Endothelial cell of umbilical vein (primary cell): ENCODE results near the gene PLEKHH2. TPM values are rescaled to one million over a fixed set of nuclear protein-coding genes. Genes with fewer than 3 reads are reported as not detected.

Experiments
- BruUV-seq: library from RNA; stranded (reverse); fragments of 400-500 nt; replicated peaks from 2 replicates; lab custom pipeline; 2021; lab: Mats Ljungman, UMichigan
- CTCF ChIA-PET: fragments of 300-600, 350-600 bp; sonication (Branson Sonifier 250); formaldehyde crosslinking; loops from one replicate; lab custom pipeline; 2021; ENCODE audit warnings: antibody characterized with exemption, inconsistent platforms; lab: Charles Lee
- POLR2A ChIA-PET: fragments of 300-600, 350-600 bp; sonication (Branson Sonifier 250); formaldehyde crosslinking; loops from one replicate; lab custom pipeline; 2021; ENCODE audit warnings: antibody characterized with exemption, inconsistent platforms; lab: Charles Lee
- DNase-seq: peaks from one replicate; pipeline ENCODE4 v3.0.0-alpha.2; 2011; ENCODE audit warnings: low read depth, low spot score
- FAIRE-seq: peaks from 2 replicates; lab custom pipeline; 2011; peaks lifted over from hg19 to GRCh38; lab: Jason Lieb, UNC
- H2AFZ ChIP-seq: 2 replicates; pipeline ENCODE4 v1.6.0; 2012; ENCODE audit warnings: low read depth, low read length, control low read depth, inconsistent platforms
- H3K27ac ChIP-seq: 2 replicates; pipeline ENCODE4 v1.5.1; 2011; ENCODE audit warnings: low read depth, mild to moderate bottlenecking, control low read depth, low read length, moderate library complexity; ENCODE audit not compliant: insufficient read depth
- H3K27me3 ChIP-seq, 2 experiments: 2 replicates each; pipeline versions ENCODE4 v1.6.0 to v1.6.1; 2011; ENCODE audit warnings: low read length in 2 of 2, mixed read lengths in 1 of 2; ENCODE audit not compliant: control insufficient read depth in 2 of 2, insufficient read depth in 2 of 2
- H3K36me3 ChIP-seq, 2 experiments: 2 replicates in 1 of 2; 3 replicates in 1 of 2; pipeline ENCODE4 v1.5.1; 2011; ENCODE audit warnings: low read length in 2 of 2, mild to moderate bottlenecking in 1 of 2, moderate library complexity in 1 of 2; ENCODE audit not compliant: control insufficient read depth in 2 of 2, insufficient read depth in 2 of 2; ENCODE audit errors: extremely low read depth in 1 of 2
- H3K4me1 ChIP-seq: 3 replicates; pipeline ENCODE4 v1.5.1; 2011; ENCODE audit warnings: mild to moderate bottlenecking, low read length; ENCODE audit not compliant: control insufficient read depth, insufficient read depth; ENCODE audit errors: extremely low read depth
- H3K4me2 ChIP-seq: 2 replicates; pipeline ENCODE4 v1.6.1; 2011; ENCODE audit warnings: low read length, control low read depth, mixed read lengths; ENCODE audit not compliant: insufficient read depth
- H3K4me3 ChIP-seq, 3 experiments: fragments of 200-600 bp in 1 of 3; sonication (generic), shearing (Covaris generic) in 1 of 3; replicated peaks in 1 of 3; 2 replicates each; pipeline ENCODE4 v1.5.1; 2011 to 2016; ENCODE audit warnings: control low read depth in 3 of 3, low read length in 3 of 3, mild to moderate bottlenecking in 2 of 3, inconsistent platforms in 1 of 3, low read depth in 1 of 3, moderate library complexity in 1 of 3; ENCODE audit not compliant: insufficient read depth in 1 of 3
- H3K79me2 ChIP-seq: 2 replicates; pipeline ENCODE4 v1.6.0; 2012; ENCODE audit warnings: low read length, inconsistent platforms; ENCODE audit not compliant: control insufficient read depth, insufficient read depth
- H3K9ac ChIP-seq: replicated peaks from 2 replicates; pipeline ENCODE3; 2011; ENCODE audit warnings: low read length, control low read depth; ENCODE audit not compliant: insufficient read depth; ENCODE audit errors: extremely low read depth
- H3K9me1 ChIP-seq: replicated peaks from 3 replicates; pipeline ENCODE4 v1.6.0; 2011; ENCODE audit warnings: mild to moderate bottlenecking, low read length; ENCODE audit not compliant: control insufficient read depth, insufficient read depth; ENCODE audit errors: extremely low read depth
- H3K9me3 ChIP-seq: replicated peaks from 2 replicates; pipeline ENCODE4 v1.5.1; 2012; ENCODE audit warnings: low read length, inconsistent platforms; ENCODE audit not compliant: control insufficient read depth, insufficient read depth
- H4K20me1 ChIP-seq: replicated peaks from 2 replicates; pipeline ENCODE3; 2011; ENCODE audit warnings: mild to moderate bottlenecking, low read length; ENCODE audit not compliant: control insufficient read depth, insufficient read depth; ENCODE audit errors: extremely low read depth
- CTCF ChIP-seq, 2 donors: IDR thresholded peaks; 1 replicate in 1 of 2; 2 replicates in 1 of 2; pipeline ENCODE4 v1.5.1; 2011; ENCODE audit warnings: low read length in 2 of 2, mild to moderate bottlenecking in 2 of 2, moderate library complexity in 2 of 2, control low read depth in 1 of 2, inconsistent platforms in 1 of 2, low read depth in 1 of 2; ENCODE audit not compliant: insufficient read depth in 1 of 2; ENCODE audit errors: extremely low read depth in 1 of 2
- EZH2 ChIP-seq: IDR thresholded peaks from 2 replicates; pipeline ENCODE4 v1.6.1; 2012; ENCODE audit warnings: borderline replicate concordance, low read depth, mild to moderate bottlenecking, moderate library complexity, low read length, inconsistent platforms; ENCODE audit not compliant: severe bottlenecking
- FOS ChIP-seq: IDR thresholded peaks from 2 replicates; pipeline ENCODE4 v1.6.1; 2011; ENCODE audit warnings: mild to moderate bottlenecking, low read length, moderate library complexity, borderline replicate concordance; ENCODE audit not compliant: insufficient read depth
- GATA2 ChIP-seq: IDR thresholded peaks from 2 replicates; pipeline ENCODE4 v1.7.0; 2011; ENCODE audit warnings: low read depth, mild to moderate bottlenecking, moderate library complexity, mixed read lengths, low read length; ENCODE audit not compliant: insufficient read length, insufficient read depth
- JUN ChIP-seq: IDR thresholded peaks from 2 replicates; pipeline ENCODE4 v1.6.1; 2011; ENCODE audit warnings: borderline replicate concordance, low read depth; ENCODE audit not compliant: insufficient read length, insufficient read depth
- MYC ChIP-seq: IDR thresholded peaks from one replicate; pipeline ENCODE4 v1.6.1; 2011; ENCODE audit warnings: mild to moderate bottlenecking, low read depth, low read length
- POLR2A ChIP-seq: IDR thresholded peaks from 2 replicates; pipeline ENCODE4 v1.6.1; 2012; ENCODE audit warnings: low read depth, mild to moderate bottlenecking, control low read depth, low read length
- POLR2AphosphoS5 ChIP-seq: IDR thresholded peaks from 2 replicates; pipeline ENCODE4 v1.6.1; 2012; ENCODE audit warnings: low read depth, mild to moderate bottlenecking, control low read depth, low read length, moderate library complexity; ENCODE audit not compliant: insufficient read depth
- dilution Hi-C: fragments of 300-500 bp; cut with MboI; formaldehyde crosslinking; loops from one replicate; pipeline ENCODE4 v1.15.0; 2019; ENCODE audit warnings: low sequenced_read_pairs; ENCODE audit not compliant: extremely low pct_ligation_motif_present
- intact Hi-C: fragments of 100-400 bp; cut with micrococcal nuclease; formaldehyde crosslinking; loops from one replicate; pipeline ENCODE4 v1.10.0; 2022
- polyA plus RNA-seq, 4 experiments: library from polyadenylated mRNA; depleted of rRNA in 3 of 4; stranded (reverse) in 3 of 4; unstranded in 1 of 4; fragments of >200 nt; gene quantifications; 2 replicates each; pipeline versions ENCODE4 v1.2.1 to v1.2.3, GENCODE V29; 2011 to 2012; ENCODE audit warnings: missing spikeins in 1 of 4
- total RNA-seq: library from RNA; stranded (reverse); gene quantifications from 2 replicates; pipeline ENCODE4 v1.2.3, GENCODE V29; 2021

PLEKHH2 gene
- total and polyA plus RNA-seq, 2 donors (not counting 3 experiments of a cell fraction or from before 2014, with no cell fraction given): 0.41 to 0.58 TPM

- no peak overlapping the region for H3K9ac ChIP-seq
- no peaks in the 10 kb centered on the region for H3K79me2 ChIP-seq
- DNase-seq: no peak
- H3K4me3 ChIP-seq: no peak overlapping the region
- intact Hi-C loops (no loop called here), dilution Hi-C loops (no loop called here)
- TF ChIP-seq POLR2A (no peak), EZH2 (no peak), GATA2 (no peak), CTCF (IDR thresholded peaks at IDR 0.05; ENCODE audit: extremely low read depth in 1 of 2, insufficient read depth in 1 of 2, low read depth in 1 of 2, low read length in 2 of 2) (no peak), FOS (no peak), MYC (no peak), POLR2AphosphoS5 (no peak), JUN (no peak)
- H3K9me3 ChIP-seq: no peaks in the 10 kb centered on the region
- ChIA-PET CTCF (no interaction called here), POLR2A (no interaction called here)
- H2AFZ ChIP-seq: no peak overlapping the region
- peaks cover 0 to 2% of the 10 kb centered on the region in 2 experiments for H3K27me3 ChIP-seq
- no peaks in the 10 kb centered on the region for H4K20me1 ChIP-seq
- no peaks in the 10 kb centered on the region for H3K36me3 ChIP-seq
- no peak for FAIRE-seq
- H3K4me2 ChIP-seq: no peak overlapping the region
- no peak overlapping the region for H3K27ac ChIP-seq
- H3K4me1 ChIP-seq: no peaks in the 10 kb centered on the region
- no peaks in the 10 kb centered on the region for H3K9me1 ChIP-seq
- BruUV-seq: no TSS peak
These were observed 128.9 kb downstream of the PLEKHH2 start for GRCh38 chr2:43766006-43766405.
